HFF-Myc (cell line): ENCODE measurements around the gene GPLD1.

Experiments used
- DNase-seq: peaks from one replicate; pipeline ENCODE4 v3.0.0-alpha.2; 2011; ENCODE audit warnings: low read depth; ENCODE audit errors: extremely low read depth
- H3K4me3 ChIP-seq: replicated peaks from 2 replicates; pipeline ENCODE4 v1.5.1; 2011; ENCODE audit warnings: low read depth, mild to moderate bottlenecking, control low read depth, low read length
- CTCF ChIP-seq: IDR thresholded peaks from 2 replicates; pipeline ENCODE4 v1.5.1; 2012; ENCODE audit warnings: mild to moderate bottlenecking, low read depth, low read length, control low read depth; ENCODE audit errors: missing control alignments

Gene GPLD1

GRCh38 chr6:24436979-24437378, 52.4 kb downstream of the GPLD1 start:
- H3K4me3 ChIP-seq = no peak overlapping the region
- TF ChIP-seq CTCF = no peak
- DNase-seq = no peak

GRCh38 chr6:24432611-24433010, 56.8 kb downstream of the GPLD1 start:
- TF ChIP-seq CTCF = no peak
- no peak for DNase-seq
- H3K4me3 ChIP-seq = no peak overlapping the region

GRCh38 chr6:24431045-24431451, 58.3 kb downstream of the GPLD1 start:
- no peak overlapping the region for H3K4me3 ChIP-seq
- TF ChIP-seq CTCF = peak; percentile 53
- DNase-seq = peak; percentile 30

GRCh38 chr6:24430086-24430485, 59.3 kb downstream of the GPLD1 start:
- no peak for DNase-seq
- H3K4me3 ChIP-seq = no peak overlapping the region
- no peak for TF ChIP-seq CTCF

- no peak for DNase-seq
- H3K4me3 ChIP-seq = no peak overlapping the region
- no peak for TF ChIP-seq CTCF
Observed at GRCh38 chr6:24429146-24429545, 60.2 kb downstream of the GPLD1 start.

GRCh38 chr6:24428615-24429014, 60.8 kb downstream of the GPLD1 start:
- no peak for DNase-seq
- no peak overlapping the region for H3K4me3 ChIP-seq

More at GRCh38 chr6:24428615-24429014, 60.8 kb downstream of the GPLD1 start:
- TF ChIP-seq CTCF = no peak
